Keratinocyte (primary cell): ENCODE measurements around the gene NOS3. TPM values are rescaled to one million over a fixed set of nuclear protein-coding genes. Genes with fewer than 3 reads are reported as not detected.

Experiments used
- DNase-seq: peaks from one replicate; pipeline ENCODE4 v3.0.0-alpha.2; 2011; ENCODE audit warnings: low read depth, missing footprints, low spot score
- FAIRE-seq: peaks from 2 replicates; lab custom pipeline; 2011; peaks lifted over from hg19 to GRCh38; lab: Jason Lieb, UNC
- H2AFZ ChIP-seq: 2 replicates; pipeline ENCODE4 v1.6.0; 2012; ENCODE audit warnings: low read length, control low read depth, inconsistent platforms; ENCODE audit not compliant: control insufficient read depth
- H3K27ac ChIP-seq: 2 replicates; pipeline ENCODE4 v1.5.1; 2011; ENCODE audit warnings: low read length; ENCODE audit not compliant: control insufficient read depth, insufficient read depth
- H3K27me3 ChIP-seq: 3 replicates; pipeline ENCODE4 v1.6.0; 2011; ENCODE audit warnings: low read length; ENCODE audit not compliant: control insufficient read depth, insufficient read depth; ENCODE audit errors: extremely low read depth
- H3K36me3 ChIP-seq, 2 experiments: 2 replicates in 1 of 2; 3 replicates in 1 of 2; pipeline ENCODE4 v1.5.1; 2011; ENCODE audit warnings: low read length in 2 of 2, mild to moderate bottlenecking in 1 of 2; ENCODE audit not compliant: control insufficient read depth in 2 of 2, insufficient read depth in 2 of 2; ENCODE audit errors: extremely low read depth in 1 of 2
- H3K4me1 ChIP-seq: 3 replicates; pipeline ENCODE4 v1.5.1; 2011; ENCODE audit warnings: low read length; ENCODE audit not compliant: control insufficient read depth, insufficient read depth; ENCODE audit errors: extremely low read depth
- H3K4me2 ChIP-seq: 3 replicates; pipeline ENCODE4 v1.6.0; 2011; ENCODE audit warnings: low read depth, low read length; ENCODE audit not compliant: control insufficient read depth, insufficient read depth; ENCODE audit errors: extremely low read depth
- H3K4me3 ChIP-seq, 3 experiments: fragments of 200-600 bp in 1 of 3; sonication (generic) in 1 of 3; 2 replicates in 2 of 3; 3 replicates in 1 of 3; pipeline ENCODE4 v1.5.1; 2011 to 2016; ENCODE audit warnings: low read length in 3 of 3, mild to moderate bottlenecking in 3 of 3, control low read depth in 2 of 3, inconsistent platforms in 1 of 3, low read depth in 1 of 3, mixed read lengths in 1 of 3, mixed run types in 1 of 3, moderate library complexity in 1 of 3; ENCODE audit not compliant: control insufficient read depth in 2 of 3, insufficient read depth in 2 of 3; ENCODE audit errors: extremely low read depth in 1 of 3
- H3K79me2 ChIP-seq: 2 replicates; pipeline ENCODE4 v1.6.0; 2012; ENCODE audit warnings: low read length; ENCODE audit not compliant: control insufficient read depth, insufficient read depth
- H3K9ac ChIP-seq: 3 replicates; pipeline ENCODE4 v1.6.0; 2011; ENCODE audit warnings: low read length; ENCODE audit not compliant: control insufficient read depth, insufficient read depth; ENCODE audit errors: extremely low read depth
- H3K9me1 ChIP-seq: 3 replicates; pipeline ENCODE4 v1.6.0; 2011; ENCODE audit warnings: low read length; ENCODE audit not compliant: control insufficient read depth, insufficient read depth; ENCODE audit errors: extremely low read depth
- H3K9me3 ChIP-seq: 2 replicates; pipeline ENCODE4 v1.5.1; 2012; ENCODE audit warnings: low read depth, low read length; ENCODE audit not compliant: control insufficient read depth
- H4K20me1 ChIP-seq: 3 replicates; pipeline ENCODE4 v1.6.0; 2011; ENCODE audit warnings: low read length; ENCODE audit not compliant: control insufficient read depth, insufficient read depth; ENCODE audit errors: extremely low read depth
- CTCF ChIP-seq, 3 experiments: IDR thresholded peaks in 1 of 3; conservative IDR thresholded peaks in 1 of 3; optimal IDR thresholded peaks in 1 of 3; 2 replicates in 2 of 3; 3 replicates in 1 of 3; pipeline versions ENCODE3 to v1.5.1; 2011; ENCODE audit warnings: low read length in 3 of 3, mild to moderate bottlenecking in 3 of 3, moderate library complexity in 2 of 3, control low read depth in 1 of 3, inconsistent platforms in 1 of 3; ENCODE audit not compliant: insufficient read depth in 2 of 3; ENCODE audit errors: extremely low read depth in 1 of 3
- EZH2 ChIP-seq: IDR thresholded peaks from one replicate; pipeline ENCODE4 v1.6.1; 2012; ENCODE audit warnings: inconsistent platforms, mild to moderate bottlenecking, low read length, moderate library complexity
- dilution Hi-C: fragments of 300-500 bp; cut with MboI; formaldehyde crosslinking; loops from one replicate; pipeline ENCODE4 v1.7.0; 2020; ENCODE audit warnings: low sequenced_read_pairs; ENCODE audit not compliant: extremely low pct_ligation_motif_present
- polyA plus RNA-seq, 5 experiments: library from polyadenylated mRNA; depleted of rRNA in 3 of 5; stranded (reverse) in 3 of 5; stranded (forward) in 1 of 5; unstranded in 1 of 5; fragments of >200 nt; gene quantifications; 1 replicate in 1 of 5; 2 replicates in 3 of 5; 3 replicates in 1 of 5; pipeline versions ENCODE4 v1.2.1 to v1.2.3, GENCODE V29; 2011 to 2012; ENCODE audit warnings: missing spikeins in 2 of 5, low read depth in 1 of 5, low replicate concordance in 1 of 5

NOS3 gene
- polyA plus RNA-seq, 1 donor (not counting 4 experiments of a cell fraction or from before 2014, with no cell fraction given): 0.77 TPM

DNA sequence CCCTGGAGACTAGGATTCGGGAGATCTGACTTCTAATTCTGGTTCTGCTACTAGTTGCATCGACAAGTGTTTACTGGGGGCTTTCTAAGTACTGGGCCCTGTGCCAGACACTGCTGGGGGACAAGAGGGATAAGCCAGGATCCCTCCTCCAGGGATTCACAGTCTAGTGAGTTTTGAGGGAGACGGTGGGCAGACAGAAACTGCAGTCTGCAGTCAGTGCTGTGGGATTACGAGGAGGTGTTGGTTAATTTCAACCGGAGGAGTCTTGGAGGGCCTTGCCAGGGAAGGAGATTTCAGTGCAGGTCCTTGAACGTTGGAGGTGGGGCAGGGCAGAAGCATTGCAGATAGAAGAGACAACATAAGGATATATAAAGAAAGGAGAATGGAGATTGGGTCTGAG lies 9.2 kb upstream of the NOS3 start:
- Histone ChIP-seq H3K36me3 (no peaks in the 10 kb centered on the region), H4K20me1 (no peaks in the 10 kb centered on the region), H3K27ac (no peak overlapping the region), H3K9me3 (no peaks in the 10 kb centered on the region), H2AFZ (no peak overlapping the region), H3K4me3 (no peak overlapping the region), H3K4me2 (no peak overlapping the region), H3K79me2 (no peaks in the 10 kb centered on the region), H3K4me1 (no peaks in the 10 kb centered on the region), H3K27me3 (peaks cover 49% of the 10 kb centered on the region), H3K9me1 (no peaks in the 10 kb centered on the region), H3K9ac (no peak overlapping the region)
- DNase-seq (no peak), FAIRE-seq (no peak)
- dilution Hi-C loops: no loop called here
- TF ChIP-seq CTCF (optimal IDR thresholded peaks at IDR 0.05 in 1 of 3, IDR thresholded peaks at IDR 0.05 in 1 of 3, conservative IDR thresholded peaks at IDR 0.05 in 1 of 3; ENCODE audit: extremely low read depth in 1 of 3, insufficient read depth in 2 of 3, low read length in 3 of 3) (no peak), EZH2 (no peak)

GRCh38 chr7:150982351-150982750 lies 8.5 kb upstream of the NOS3 start:
- no peak overlapping the region for H2AFZ ChIP-seq
- no peak overlapping the region for H3K4me3 ChIP-seq
- H3K9me3 ChIP-seq: no peaks in the 10 kb centered on the region
- H3K27ac ChIP-seq: no peak overlapping the region
- H3K9ac ChIP-seq: no peak overlapping the region
- H3K27me3 ChIP-seq: peaks cover 42% of the 10 kb centered on the region
- no peaks in the 10 kb centered on the region for H3K9me1 ChIP-seq
- no peaks in the 10 kb centered on the region for H3K4me1 ChIP-seq
- dilution Hi-C loops: no loop called here
- TF ChIP-seq EZH2 (no peak), CTCF (optimal IDR thresholded peaks at IDR 0.05 in 1 of 3, IDR thresholded peaks at IDR 0.05 in 1 of 3, conservative IDR thresholded peaks at IDR 0.05 in 1 of 3; ENCODE audit: extremely low read depth in 1 of 3, insufficient read depth in 2 of 3, low read length in 3 of 3) (no peak)
- no peak overlapping the region for H3K4me2 ChIP-seq
- FAIRE-seq (no peak), DNase-seq (no peak)
- H3K79me2 ChIP-seq: no peaks in the 10 kb centered on the region
- H4K20me1 ChIP-seq: no peaks in the 10 kb centered on the region
- H3K36me3 ChIP-seq: no peaks in the 10 kb centered on the region
